ENCODE measurements around the gene HS6ST1.
"Not testable (repeated sequence)": the region's sequence is repeated elsewhere in the genome, so short reads cannot be mapped to it uniquely, and the experiment has no call there.

HS6ST1 gene

GRCh38 chr2:128269990-128270671, 48.5 kb downstream of the HS6ST1 start:
- DNase-seq = peak in 2 of 51 donors; percentile 54 to 73

- peak in 14 of 51 donors; percentile 36 to 73 (median 46) for DNase-seq
Observed at GRCh38 chr2:128269063-128269989, 49.3 kb downstream of the HS6ST1 start.

GRCh38 chr2:128268611-128269010, 50.1 kb downstream of the HS6ST1 start:
- not testable (repeated sequence) for DNase-seq

GRCh38 chr2:128268145-128268544, 50.5 kb downstream of the HS6ST1 start:
- not testable (repeated sequence) for DNase-seq

- not testable (repeated sequence) for DNase-seq
Observed at GRCh38 chr2:128267649-128268048, 51.0 kb downstream of the HS6ST1 start.

GRCh38 chr2:128267197-128267596, 51.5 kb downstream of the HS6ST1 start:
- not testable (repeated sequence) for DNase-seq

GRCh38 chr2:128266463-128266862, 52.2 kb downstream of the HS6ST1 start:
- not testable (repeated sequence) for DNase-seq

GRCh38 chr2:128265608-128265993, 53.1 kb downstream of the HS6ST1 start:
- DNase-seq = not testable (repeated sequence)

- DNase-seq = no peak
Observed at GRCh38 chr2:128264881-128265607, 53.6 kb downstream of the HS6ST1 start.

GRCh38 chr2:128263902-128264331, 54.8 kb downstream of the HS6ST1 start:
- DNase-seq = no peak

- no peak for DNase-seq
Observed at GRCh38 chr2:128262315-128263253, 56.1 kb downstream of the HS6ST1 start.

GRCh38 chr2:128261245-128262128, 57.2 kb downstream of the HS6ST1 start:
- DNase-seq = no peak

- peak in 42 of 51 donors; percentile 19 to 94 (median 76) for DNase-seq
Observed at GRCh38 chr2:128260239-128261138, 58.2 kb downstream of the HS6ST1 start.

GRCh38 chr2:128259585-128259984, 59.1 kb downstream of the HS6ST1 start:
- DNase-seq = no peak

GRCh38 chr2:128258218-128258617, 60.5 kb downstream of the HS6ST1 start:
- no peak for DNase-seq

- no peak for DNase-seq
Observed at GRCh38 chr2:128252501-128252900, 66.2 kb downstream of the HS6ST1 start.

GRCh38 chr2:128252086-128252485, 66.6 kb downstream of the HS6ST1 start:
- not testable (repeated sequence) for DNase-seq

Data from hypothalamus (tissue), 51 donors.